Right lung (tissue), 5 donors: Measurements from ENCODE around the gene MAX. TPM values are rescaled to one million over a fixed set of nuclear protein-coding genes. Genes with fewer than 3 reads are reported as not detected.
"Not testable (repeated sequence)": the region's sequence is repeated elsewhere in the genome, so short reads cannot be mapped to it uniquely, and the experiment has no call there.

Source experiments
- DNase-seq, 2 donors: peaks; one replicate each; pipeline ENCODE4 v3.0.0-alpha.2; 2013
- polyA plus RNA-seq, 5 donors: library from polyadenylated mRNA; unstranded; fragments of 120-200 nt; gene quantifications; one replicate each; pipeline versions ENCODE4 v1.2.1 to v1.2.3, GENCODE V29; 2013; ENCODE audit warnings: inconsistent platforms in 1 of 5, low replicate concordance in 1 of 5; ENCODE audit not compliant: insufficient read length in 5 of 5, insufficient read depth in 1 of 5

MAX gene
- polyA plus RNA-seq, 5 donors: 57.1 to 67.7 (median 58.8) TPM

DNA sequence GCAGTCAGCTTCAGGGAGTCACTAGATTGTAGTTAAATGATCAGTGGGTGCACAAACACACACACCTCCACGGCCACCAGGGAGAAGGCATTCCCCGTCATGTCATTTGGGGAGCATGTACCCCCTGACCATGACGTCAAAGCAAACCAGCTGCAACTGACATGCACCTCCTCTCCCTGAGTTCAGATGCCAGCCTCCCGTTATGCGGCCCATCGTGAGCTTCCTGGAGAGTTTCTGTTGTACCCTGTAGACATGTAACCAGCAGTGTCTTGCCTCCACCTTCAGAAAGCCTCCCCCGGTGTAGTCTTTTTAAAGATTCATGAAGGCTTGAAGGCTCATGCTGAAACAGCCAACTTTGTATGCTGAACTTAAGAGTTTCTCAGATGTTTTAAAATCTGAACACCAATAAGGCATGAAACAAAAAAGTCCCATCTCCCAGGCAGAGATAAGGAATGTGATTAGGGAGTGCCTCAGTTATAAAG, 60.8 kb downstream of the MAX start:
- DNase-seq: no peak

DNA sequence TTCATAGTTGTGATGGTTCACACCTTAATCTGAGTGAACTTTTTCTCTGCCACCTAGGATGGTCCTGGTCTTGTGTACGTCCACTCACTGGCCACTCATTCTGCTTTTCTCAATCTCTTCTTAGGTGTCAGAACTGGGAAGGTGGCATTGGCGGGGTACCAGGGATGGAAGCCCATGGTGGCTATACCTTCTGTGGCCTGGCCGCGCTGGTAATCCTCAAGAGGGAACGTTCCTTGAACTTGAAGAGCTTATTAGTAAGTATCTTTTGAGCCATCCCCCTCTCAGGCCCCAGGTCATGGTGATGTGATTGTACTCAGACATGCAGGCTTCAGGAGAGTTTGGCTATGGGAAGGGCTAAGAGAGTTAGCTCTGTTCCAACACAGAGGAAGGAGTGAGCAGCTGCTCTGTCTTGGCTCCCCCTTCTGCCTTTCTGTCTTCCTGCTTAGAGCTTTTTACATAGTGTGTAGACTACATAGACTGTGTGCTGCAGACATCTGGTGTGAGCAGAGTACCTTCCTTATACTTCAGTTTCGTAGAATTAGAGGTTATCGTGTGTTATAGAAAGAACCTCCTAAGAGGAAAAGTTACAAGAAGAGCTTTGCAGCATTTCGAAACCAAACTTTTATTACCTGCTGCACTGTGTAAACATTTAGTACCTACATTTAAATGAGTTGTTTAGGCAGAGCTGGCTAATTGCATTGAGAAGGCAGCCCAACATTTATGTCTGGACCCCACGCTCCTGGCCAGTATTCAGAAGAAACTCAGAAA, 61.5 kb downstream of the MAX start:
- no peak for DNase-seq

DNA sequence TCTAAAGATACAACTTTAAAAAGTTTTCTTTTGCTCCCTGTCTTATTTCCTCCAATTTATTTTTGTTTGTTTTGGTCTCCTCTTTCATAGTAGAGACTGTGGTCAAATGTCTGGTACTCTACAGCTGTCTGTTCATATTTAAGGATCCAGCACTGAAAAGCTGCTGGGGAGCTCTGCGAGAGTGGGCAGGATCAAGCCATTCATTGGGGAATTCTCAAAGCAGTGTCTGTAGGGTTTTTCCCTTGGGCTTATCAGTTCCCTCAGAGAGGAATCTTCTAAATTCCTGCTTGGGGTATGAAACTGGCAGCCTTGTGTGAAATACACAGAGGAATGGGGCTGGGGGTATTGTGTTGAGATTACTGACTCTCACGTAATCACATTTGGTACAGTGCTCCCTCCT, 63.4 kb downstream of the MAX start:
- no peak for DNase-seq

DNA sequence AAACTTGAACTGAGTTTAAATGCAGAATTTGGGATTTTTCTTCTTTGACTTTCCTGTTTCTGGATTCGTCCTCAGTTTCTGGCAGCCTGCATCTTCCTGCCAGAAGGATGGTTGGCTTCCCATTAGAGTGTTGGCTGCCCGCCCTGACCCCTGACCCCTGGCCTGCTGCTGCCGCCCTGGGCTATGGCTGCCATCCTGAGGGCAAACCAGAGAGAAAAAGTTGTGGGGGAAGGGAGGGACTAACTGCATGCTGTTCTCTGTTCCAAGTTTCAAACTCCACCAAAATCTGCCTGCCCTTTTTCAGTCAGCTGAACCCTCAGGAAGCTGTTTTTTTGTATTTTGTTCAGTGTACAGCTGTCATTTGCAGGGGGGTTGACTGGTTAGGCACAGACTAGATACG, 67.3 kb downstream of the MAX start:
- peak in 1 of 2 donors; percentile 39 for DNase-seq

DNA sequence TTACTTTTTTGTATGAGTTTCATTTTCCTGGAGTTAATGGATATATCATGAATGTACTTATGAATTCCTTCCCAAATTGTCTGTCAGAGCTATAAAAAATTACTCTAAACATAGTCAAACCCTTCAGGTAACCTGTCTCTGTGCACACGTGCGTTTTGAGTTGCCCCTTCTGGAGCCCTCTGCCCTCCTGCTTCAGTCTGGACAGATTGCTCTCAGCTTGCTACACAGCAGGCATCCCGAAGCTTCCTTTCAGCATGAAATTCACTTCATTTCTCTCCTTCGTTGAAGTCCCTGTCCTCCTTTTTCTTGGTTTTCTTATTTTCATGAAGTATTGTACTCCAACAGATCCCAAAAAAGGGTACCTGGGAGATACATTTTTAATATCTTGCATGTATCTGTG, 68.3 kb downstream of the MAX start:
- no peak for DNase-seq

DNA sequence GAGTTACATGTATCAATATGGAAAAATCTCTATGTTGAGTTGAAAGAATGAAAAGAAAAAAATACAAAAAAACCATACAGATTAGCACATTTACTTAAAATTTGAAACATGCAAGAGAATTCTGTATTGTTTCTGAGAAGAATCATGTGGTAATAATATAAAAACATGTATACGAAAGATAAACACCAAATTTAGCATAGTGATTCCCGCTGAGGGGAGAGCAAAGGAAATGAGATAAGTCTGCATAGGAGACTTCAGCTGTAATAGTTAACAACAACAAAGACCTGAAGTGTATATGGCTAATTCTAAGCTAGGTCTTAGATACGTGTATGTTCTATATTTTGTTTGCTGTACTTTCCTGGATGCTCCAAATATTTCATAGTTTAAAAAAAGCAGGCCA, 69.1 kb downstream of the MAX start:
- DNase-seq: no peak

DNA sequence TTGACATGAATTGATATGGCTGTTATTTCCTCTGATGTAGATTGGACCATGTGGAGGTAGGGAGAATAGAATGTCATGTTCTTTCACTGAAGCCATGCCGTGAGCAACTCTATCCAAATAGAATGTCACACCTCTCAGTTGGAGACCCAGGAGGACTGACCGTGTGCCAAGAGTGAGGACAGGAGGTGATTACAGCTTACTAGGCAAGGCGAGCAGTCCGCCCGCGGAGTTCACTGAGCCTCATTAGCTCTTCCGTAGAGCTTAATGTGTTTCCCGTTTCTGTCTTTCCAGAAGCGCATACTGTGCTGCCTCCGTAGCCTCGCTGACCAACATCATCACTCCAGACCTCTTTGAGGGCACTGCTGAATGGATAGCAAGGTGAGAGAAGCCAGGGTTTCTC, 70.0 kb downstream of the MAX start:
- DNase-seq: no peak

DNA sequence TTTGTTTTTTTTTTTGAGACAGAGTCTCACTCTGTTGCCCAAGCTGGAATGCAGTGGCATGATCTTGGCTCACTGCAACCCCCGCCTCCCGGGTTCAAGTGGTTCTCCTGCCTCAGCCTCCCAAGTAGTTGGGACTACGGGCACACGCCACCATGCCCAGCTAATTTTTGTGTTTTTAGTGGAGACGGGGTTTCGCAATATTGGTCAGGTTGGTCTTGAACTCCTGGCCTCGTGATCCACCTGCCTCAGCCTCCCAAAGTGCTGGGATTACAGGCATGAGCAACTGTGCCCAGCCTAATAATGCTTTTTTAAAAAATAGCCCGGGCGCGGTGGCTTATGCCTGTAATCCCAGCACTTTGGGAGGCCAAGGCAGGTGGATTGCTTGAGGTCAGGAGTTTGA, 71.0 kb downstream of the MAX start:
- DNase-seq: not testable (repeated sequence)

DNA sequence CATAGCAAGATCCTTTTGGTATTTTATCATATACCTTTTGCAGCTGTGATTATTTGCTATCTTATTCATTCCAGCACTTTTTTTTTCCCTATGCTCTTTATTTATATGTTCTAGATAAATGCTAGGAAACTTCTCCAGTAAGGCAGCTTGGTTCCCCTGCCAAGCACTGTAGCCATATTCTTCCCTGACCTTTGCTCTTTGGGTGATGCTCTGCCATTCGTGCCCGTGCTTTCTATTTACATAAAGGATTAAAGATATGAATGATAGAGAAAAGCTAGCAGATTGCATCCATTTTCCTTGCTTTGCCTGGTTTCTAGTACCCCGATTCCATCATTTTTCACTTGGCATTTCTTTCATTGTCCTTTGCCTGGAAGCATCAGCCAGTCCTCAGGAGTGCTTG, 73.4 kb downstream of the MAX start:
- DNase-seq: no peak

DNA sequence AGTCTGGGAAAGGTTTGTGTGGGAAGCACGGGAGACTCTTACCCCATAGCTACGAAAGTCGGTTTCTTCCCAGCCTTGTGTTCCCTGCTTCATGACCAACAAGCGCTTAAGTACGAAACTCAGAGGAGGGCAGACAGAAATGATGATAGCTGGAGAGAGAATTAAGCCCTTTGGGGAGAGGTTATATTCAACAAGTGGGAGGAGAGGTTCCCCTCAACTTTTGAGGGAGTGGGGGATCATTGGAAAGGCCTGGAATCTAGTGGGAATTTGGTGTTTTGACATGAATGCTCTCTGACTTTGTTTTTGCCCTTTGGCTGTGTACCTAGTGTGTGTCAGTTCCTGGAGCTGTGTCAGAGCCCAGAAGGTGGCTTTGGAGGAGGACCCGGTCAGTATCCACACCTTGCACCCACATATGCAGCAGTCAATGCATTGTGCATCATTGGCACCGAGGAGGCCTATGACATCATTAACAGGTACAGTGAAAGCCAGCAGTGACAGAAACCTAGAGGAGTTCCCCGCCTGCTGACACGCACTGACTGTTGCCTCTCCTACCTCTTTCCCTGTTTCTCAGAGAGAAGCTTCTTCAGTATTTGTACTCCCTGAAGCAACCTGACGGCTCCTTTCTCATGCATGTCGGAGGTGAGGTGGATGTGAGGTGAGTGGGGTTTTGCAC, 75.1 kb downstream of the MAX start:
- DNase-seq: no peak

DNA sequence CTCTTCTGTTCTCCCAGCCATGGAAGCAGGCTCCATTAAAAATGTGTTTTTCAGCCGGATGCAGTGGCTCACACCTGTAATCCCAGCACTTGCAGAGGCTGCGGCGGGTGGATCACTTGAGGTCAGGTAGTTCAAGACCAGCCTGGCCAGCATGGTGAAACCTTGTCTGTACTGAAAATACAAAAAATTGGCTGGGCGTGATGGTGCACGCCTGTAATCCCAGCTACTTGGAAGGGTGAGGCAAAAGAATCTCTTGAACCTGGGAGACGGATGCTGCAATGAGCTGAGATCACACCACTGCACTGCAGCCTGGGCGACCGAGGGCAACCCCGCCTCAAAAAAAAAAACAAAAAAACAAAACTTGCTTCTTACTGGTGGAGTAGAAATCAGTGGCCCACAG, 75.8 kb downstream of the MAX start:
- no peak for DNase-seq

DNA sequence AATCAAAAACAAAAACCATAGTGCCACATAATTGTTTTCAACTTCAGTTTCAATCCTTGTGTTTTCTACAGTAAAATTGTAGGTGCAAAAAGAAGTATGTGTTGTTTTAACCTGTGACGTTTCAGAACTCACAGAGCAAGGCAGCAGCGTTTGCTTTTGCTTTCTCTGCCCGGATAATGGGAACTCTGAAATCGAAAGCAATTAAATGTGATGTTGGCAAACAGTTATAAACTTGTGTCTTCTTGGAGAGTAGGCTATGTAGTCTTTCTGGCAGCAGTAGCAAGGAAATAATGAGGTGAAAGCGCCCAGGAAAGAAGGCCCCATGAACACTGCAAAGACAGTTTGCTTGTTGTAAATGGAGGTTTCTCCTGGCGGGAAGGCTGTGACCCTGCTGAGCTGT, 76.5 kb downstream of the MAX start:
- DNase-seq: no peak

Other genes with a start within 250 kb of the MAX start
- gene SPTB, start 222.6 kb downstream of the MAX start, polyA plus RNA-seq: 1 to 10 TPM; 2.7 to 8.0 (median 4.3) TPM
- 10 to 100 TPM; 45.4 to 64.2 (median 56.8) TPM for gene CHURC1, start 188.1 kb downstream of the MAX start, polyA plus RNA-seq
- gene GPX2, start 159.8 kb downstream of the MAX start, polyA plus RNA-seq: 1 to 10 TPM in 1 of 5 donors, under 1 TPM in 4; 0.55 to 1.2 (median 0.72) TPM
- gene RAB15, start 130.2 kb downstream of the MAX start, polyA plus RNA-seq: 10 to 100 TPM; 27.7 to 32.9 (median 31.8) TPM
- gene FNTB, start 115.6 kb downstream of the MAX start, polyA plus RNA-seq: 10 to 100 TPM; 24.4 to 32.6 (median 30.9) TPM